Parathyroid adenoma (tissue), 2 donors: ENCODE measurements around the gene ERICH2.

Experiments used
- H2AFZ ChIP-seq: fragments of 300-600 bp; sonication (generic); one replicate; pipeline ENCODE4 v1.7.0; 2017; ENCODE audit warnings: antibody characterized with exemption, mild to moderate bottlenecking
- H3K27ac ChIP-seq: fragments of 300-600 bp; sonication (generic); one replicate; pipeline ENCODE4 v1.7.0; 2017
- H3K27me3 ChIP-seq: fragments of 300-600 bp; sonication (generic); one replicate; pipeline ENCODE4 v1.7.0; 2017; ENCODE audit warnings: low read length; ENCODE audit not compliant: control insufficient read depth, insufficient read depth
- H3K36me3 ChIP-seq: fragments of 300-600 bp; sonication (generic); one replicate; pipeline ENCODE4 v1.7.0; 2017; ENCODE audit warnings: low read length; ENCODE audit not compliant: control insufficient read depth, insufficient read depth
- H3K4me1 ChIP-seq: fragments of 300-600 bp; sonication (generic); one replicate; pipeline ENCODE4 v1.7.0; 2017; ENCODE audit warnings: control low read depth
- H3K4me2 ChIP-seq: fragments of 300-600 bp; sonication (generic); one replicate; pipeline ENCODE4 v1.7.0; 2017; ENCODE audit warnings: low read length
- H3K4me3 ChIP-seq: fragments of 300-600 bp; sonication (generic); one replicate; pipeline ENCODE4 v1.7.0; 2017; ENCODE audit warnings: low read depth, low read length
- H3K79me2 ChIP-seq: fragments of 300-600 bp; sonication (generic); one replicate; pipeline ENCODE4 v1.7.0; 2017; ENCODE audit warnings: control low read depth
- H3K9ac ChIP-seq: fragments of 300-600 bp; sonication (generic); one replicate; pipeline ENCODE4 v1.7.0; 2017; ENCODE audit warnings: mild to moderate bottlenecking
- H3K9me3 ChIP-seq: fragments of 300-600 bp; sonication (generic); one replicate; pipeline ENCODE4 v1.7.0; 2017; ENCODE audit warnings: low read length; ENCODE audit not compliant: control insufficient read depth
- TF ChIP-seq, protein P1 (sequence below): fragments of 300-600 bp; sonication (generic); IDR thresholded peaks from one replicate; pipeline ENCODE4 v1.7.0; 2017; ENCODE audit warnings: antibody characterized with exemption, mild to moderate bottlenecking
- donor health status: primary hyperparathyroidism.

ERICH2 gene

GRCh38 chr2:170778900-170779299 lies 8.7 kb downstream of the ERICH2 start:
- Histone ChIP-seq H3K9me3 (no peaks in the 10 kb centered on the region), H2AFZ (no peak overlapping the region), H3K9ac (no peak overlapping the region), H3K27me3 (no peaks in the 10 kb centered on the region), H3K79me2 (no peaks in the 10 kb centered on the region), H3K27ac (no peak overlapping the region), H3K36me3 (no peaks in the 10 kb centered on the region), H3K4me3 (no peak overlapping the region), H3K4me2 (no peak overlapping the region), H3K4me1 (no peaks in the 10 kb centered on the region)
- TF ChIP-seq, protein P1, sequence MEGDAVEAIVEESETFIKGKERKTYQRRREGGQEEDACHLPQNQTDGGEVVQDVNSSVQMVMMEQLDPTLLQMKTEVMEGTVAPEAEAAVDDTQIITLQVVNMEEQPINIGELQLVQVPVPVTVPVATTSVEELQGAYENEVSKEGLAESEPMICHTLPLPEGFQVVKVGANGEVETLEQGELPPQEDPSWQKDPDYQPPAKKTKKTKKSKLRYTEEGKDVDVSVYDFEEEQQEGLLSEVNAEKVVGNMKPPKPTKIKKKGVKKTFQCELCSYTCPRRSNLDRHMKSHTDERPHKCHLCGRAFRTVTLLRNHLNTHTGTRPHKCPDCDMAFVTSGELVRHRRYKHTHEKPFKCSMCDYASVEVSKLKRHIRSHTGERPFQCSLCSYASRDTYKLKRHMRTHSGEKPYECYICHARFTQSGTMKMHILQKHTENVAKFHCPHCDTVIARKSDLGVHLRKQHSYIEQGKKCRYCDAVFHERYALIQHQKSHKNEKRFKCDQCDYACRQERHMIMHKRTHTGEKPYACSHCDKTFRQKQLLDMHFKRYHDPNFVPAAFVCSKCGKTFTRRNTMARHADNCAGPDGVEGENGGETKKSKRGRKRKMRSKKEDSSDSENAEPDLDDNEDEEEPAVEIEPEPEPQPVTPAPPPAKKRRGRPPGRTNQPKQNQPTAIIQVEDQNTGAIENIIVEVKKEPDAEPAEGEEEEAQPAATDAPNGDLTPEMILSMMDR: no peak

DNA sequence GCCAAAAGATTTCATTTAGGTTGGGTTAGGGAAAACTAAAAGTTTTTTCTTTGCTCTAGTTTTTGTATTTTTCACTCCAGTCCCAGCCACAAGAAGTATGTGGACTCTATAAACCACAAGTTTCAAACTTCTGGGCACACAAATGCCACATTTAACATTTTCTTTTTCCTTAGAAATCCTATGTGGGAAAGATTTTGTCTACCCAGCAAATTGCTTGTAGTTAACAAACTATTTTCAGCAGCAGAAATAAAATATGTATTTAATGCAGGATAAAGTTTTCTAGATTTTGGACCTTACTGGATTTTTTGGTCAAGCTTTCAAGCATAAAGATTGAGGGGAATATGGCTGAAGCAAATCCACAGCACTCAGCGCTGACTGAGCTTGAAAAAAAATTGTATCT lies 9.1 kb downstream of the ERICH2 start:
- no peaks in the 10 kb centered on the region for H3K4me1 ChIP-seq
- TF ChIP-seq, protein P1: no peak
- H3K9ac ChIP-seq: no peak overlapping the region
- H3K9me3 ChIP-seq: no peaks in the 10 kb centered on the region
- no peak overlapping the region for H2AFZ ChIP-seq
- no peak overlapping the region for H3K4me3 ChIP-seq
- H3K36me3 ChIP-seq: no peaks in the 10 kb centered on the region
- no peaks in the 10 kb centered on the region for H3K27me3 ChIP-seq
- H3K79me2 ChIP-seq: no peaks in the 10 kb centered on the region
- H3K4me2 ChIP-seq: no peak overlapping the region
- H3K27ac ChIP-seq: no peak overlapping the region

GRCh38 chr2:170782673-170783072 lies 12.5 kb downstream of the ERICH2 start:
- Histone ChIP-seq H3K9ac (no peak overlapping the region), H3K79me2 (no peaks in the 10 kb centered on the region), H3K27ac (no peak overlapping the region), H3K4me3 (no peak overlapping the region), H3K36me3 (no peaks in the 10 kb centered on the region), H3K4me2 (no peak overlapping the region), H3K4me1 (no peaks in the 10 kb centered on the region), H3K27me3 (no peaks in the 10 kb centered on the region), H2AFZ (no peak overlapping the region), H3K9me3 (no peaks in the 10 kb centered on the region)
- TF ChIP-seq, protein P1: no peak

GRCh38 chr2:170783549-170783948 lies 13.4 kb downstream of the ERICH2 start:
- H3K27ac ChIP-seq: no peak overlapping the region
- no peaks in the 10 kb centered on the region for H3K9me3 ChIP-seq
- no peaks in the 10 kb centered on the region for H3K36me3 ChIP-seq
- TF ChIP-seq, protein P1: no peak
- no peaks in the 10 kb centered on the region for H3K27me3 ChIP-seq
- H3K4me1 ChIP-seq: no peaks in the 10 kb centered on the region
- no peak overlapping the region for H3K4me2 ChIP-seq
- H2AFZ ChIP-seq: no peak overlapping the region
- no peak overlapping the region for H3K9ac ChIP-seq
- no peak overlapping the region for H3K4me3 ChIP-seq
- H3K79me2 ChIP-seq: no peaks in the 10 kb centered on the region

DNA sequence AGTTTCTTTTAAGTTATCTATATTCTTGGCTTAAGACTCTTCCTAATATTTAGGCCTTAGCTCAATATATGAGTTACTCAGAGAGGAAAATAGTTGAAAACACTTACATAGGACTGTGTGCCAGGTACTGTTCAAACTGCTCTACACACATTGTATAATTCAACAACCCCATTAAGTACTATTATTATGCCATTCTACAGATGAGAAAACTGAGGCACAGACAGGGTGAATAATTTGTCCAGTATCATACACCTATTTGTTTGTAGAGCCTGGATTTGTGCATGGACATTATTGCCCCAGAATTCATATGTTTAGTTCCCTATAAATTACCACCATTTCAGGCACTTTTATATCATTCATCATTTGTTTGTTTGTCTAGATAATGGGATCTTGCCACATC lies 28.8 kb downstream of the ERICH2 start:
- TF ChIP-seq, protein P1: no peak
- H2AFZ ChIP-seq: no peak overlapping the region
- no peaks in the 10 kb centered on the region for H3K27me3 ChIP-seq

More for the DNA sequence above, 28.8 kb downstream of the ERICH2 start:
- H3K9ac ChIP-seq: no peak overlapping the region
- no peaks in the 10 kb centered on the region for H3K36me3 ChIP-seq
- H3K9me3 ChIP-seq: no peaks in the 10 kb centered on the region
- H3K79me2 ChIP-seq: no peaks in the 10 kb centered on the region
- no peak overlapping the region for H3K4me2 ChIP-seq
- no peak overlapping the region for H3K4me3 ChIP-seq
- no peak overlapping the region for H3K27ac ChIP-seq
- no peaks in the 10 kb centered on the region for H3K4me1 ChIP-seq
